GM12892 (cell line): ENCODE results near the gene MUS81.

Experiments used
- POLR2A ChIP-seq: IDR thresholded peaks from 2 replicates; pipeline ENCODE4 v1.6.1; 2011; ENCODE audit warnings: low read depth, low read length, control low read depth
- POLR2AphosphoS5 ChIP-seq: IDR thresholded peaks from 2 replicates; pipeline ENCODE4 v1.6.1; 2011; ENCODE audit warnings: low read depth, low read length, control low read depth

DNA sequence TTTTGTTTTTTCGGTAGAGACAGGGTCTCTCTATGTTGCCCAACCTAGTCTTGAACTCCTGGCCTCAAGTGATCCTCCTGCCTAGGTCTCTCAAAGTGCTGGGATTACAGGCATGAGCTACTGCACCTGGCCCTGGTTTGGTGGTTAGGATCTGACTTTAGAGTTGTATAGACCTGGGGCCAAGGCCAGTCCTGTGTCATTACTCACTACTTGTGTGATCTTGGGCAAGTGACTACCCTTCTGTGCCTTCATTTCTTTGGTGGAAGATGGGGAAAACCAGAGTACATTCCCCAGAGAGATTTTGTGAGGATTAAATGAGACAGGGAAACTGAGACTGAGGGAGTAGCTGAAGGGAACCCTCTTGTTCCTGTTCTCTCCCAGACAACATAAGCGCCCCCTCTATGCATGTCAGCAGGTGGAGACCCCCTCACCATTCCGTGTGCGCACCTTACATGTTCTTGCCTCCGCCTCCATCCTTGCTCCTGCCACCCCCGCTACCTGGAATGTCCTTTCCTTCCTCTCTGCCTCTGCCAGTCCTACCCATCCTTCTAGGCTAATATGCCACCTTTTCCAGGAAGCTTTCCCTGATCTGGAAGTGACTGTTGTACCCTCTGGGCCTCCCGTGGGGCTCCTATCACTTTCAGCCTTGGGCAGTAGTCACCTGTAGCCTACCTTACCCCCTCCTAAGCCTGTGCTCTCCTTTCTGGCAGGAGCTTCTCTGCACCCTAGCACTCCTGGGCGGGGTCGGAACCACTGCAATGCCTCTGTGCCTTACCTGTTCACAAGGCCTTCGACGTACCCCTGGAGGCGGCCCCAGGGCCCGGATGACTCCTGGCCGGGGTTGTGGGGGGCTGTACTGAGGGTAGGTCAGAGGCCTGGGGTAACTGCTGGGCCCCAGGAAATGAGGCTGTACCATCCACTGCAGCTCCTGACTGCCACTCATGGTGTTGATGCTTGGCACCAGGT is 36.1 kb downstream of the MUS81 start:
- TF ChIP-seq POLR2A (no peak), POLR2AphosphoS5 (no peak)
